GM19452 (cell line): Measurements from ENCODE around the gene CDK6.

Experiments used
- ATAC-seq: cut with Tn5 transposase; IDR thresholded peaks from one replicate; pipeline ENCODE4 v1.9.1; 2021; ENCODE audit not compliant: unreplicated experiment

CDK6 gene

GRCh38 chr7:92631067-92631849 is 205.1 kb downstream of the CDK6 start:
- ATAC-seq: peak; percentile 77

DNA sequence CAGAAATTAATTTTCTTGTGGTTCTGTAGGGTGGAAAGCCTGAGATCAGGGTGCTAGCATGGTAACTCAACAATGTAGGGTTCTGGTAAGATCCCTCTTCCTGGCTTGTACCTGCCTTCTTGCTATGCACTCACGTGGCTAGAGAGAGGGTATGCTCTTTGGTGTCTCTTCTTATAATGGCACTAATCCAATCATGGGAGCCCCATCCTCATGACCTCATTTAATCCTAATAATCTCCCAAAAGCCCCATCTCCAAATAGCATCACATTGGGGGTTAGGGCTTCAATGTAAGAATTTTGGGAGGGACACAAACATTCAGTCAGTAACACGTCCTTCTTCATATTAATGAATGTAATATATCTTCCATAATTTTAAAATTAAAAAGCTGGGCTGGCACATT is 206.6 kb downstream of the CDK6 start:
- no peak for ATAC-seq

DNA sequence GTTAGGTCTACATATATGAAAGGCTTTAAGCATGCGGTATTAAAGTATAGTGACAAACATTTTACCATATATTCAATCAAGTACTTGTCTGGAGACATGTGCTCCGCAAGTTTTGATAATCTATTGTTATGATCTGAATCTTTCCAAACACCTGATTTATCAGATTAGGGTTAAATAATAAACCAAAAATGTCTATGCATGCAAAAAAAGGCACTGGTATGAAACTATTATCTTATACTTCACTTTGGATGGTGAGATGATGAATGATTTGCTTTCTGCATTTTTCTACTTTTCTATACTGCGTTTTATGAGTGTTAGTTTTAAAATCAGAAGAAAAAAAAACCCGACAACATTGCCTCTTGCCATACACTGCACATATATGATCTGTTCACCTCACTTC is 208.4 kb downstream of the CDK6 start:
- ATAC-seq: no peak

DNA sequence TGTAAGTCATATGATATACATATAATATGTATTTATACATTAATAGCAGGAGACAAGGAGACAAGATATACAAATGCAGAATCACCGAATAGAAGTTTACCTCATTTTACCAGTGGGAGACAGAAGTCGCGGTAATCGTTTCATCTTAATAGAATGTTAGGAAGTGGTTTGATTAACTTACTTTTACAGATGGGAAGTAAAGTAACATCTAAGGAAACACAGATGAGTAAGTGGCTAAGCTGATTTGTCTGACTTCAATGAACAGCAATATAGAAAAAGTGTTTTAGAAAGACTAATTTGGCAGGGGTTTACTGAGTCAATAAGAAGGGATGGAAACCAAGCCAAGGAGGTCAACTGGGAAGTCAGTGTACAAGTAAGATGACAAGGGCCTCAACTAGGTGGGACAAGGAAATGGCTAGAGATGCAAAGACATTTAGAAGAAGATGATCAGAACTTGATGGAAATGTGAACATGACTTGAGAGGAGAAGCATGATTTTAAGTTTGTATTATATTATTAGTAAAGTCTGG is 210.0 kb downstream of the CDK6 start:
- no peak for ATAC-seq

- ATAC-seq: no peak
Measured at GRCh38 chr7:92625617-92626016, 210.8 kb downstream of the CDK6 start.

DNA sequence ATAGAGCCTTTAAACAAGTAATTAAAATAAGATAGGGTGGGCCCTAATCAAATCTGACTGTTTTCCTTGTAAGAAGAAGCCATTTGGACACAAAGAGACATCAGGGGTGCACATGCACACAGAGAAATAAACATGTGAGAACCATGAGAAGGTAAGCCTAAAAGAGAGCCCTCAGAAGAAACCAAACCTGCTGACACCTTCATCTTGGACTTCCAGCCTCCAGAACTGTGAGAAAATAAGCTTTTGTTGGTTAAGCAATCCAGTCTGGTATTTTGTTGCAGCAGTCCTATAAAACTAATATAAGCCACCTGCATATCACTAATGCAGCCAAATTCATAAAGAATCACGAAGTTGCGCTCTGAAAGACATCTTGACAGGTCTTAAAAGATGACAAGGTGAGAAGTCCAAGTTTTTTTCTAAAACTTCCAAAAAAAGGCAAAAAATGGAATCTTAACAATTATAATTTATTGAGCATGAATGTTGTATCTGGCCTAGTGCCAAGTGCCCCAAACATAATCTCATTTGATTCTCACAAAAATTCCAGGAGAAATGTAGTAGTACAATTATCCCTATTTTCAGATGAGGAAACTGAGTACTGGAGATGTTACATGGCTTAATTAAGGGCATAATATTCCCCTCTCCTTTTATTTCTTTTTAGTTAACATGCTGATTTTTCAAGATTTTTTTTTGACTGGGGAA is 211.9 kb downstream of the CDK6 start:
- no peak for ATAC-seq

DNA sequence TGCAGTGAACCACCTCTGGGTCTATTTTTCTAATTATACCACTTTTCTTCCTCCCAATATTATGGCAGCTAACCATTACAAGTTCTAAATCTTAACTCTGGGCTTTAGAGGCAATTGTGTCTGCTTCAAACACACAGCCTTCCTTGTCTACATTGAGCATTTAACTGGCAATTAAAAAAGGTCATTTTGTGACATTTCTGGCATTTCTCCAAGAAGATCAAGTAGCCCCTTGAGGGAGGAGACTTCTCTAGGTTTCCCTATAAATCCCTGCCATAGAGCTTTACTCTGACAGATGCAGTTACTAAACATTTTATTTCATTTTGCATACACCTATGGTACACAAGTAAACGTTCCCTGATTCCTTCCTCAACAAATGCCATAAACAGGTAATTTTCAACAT is 212.8 kb downstream of the CDK6 start:
- ATAC-seq: no peak

- no peak for ATAC-seq
Measured at GRCh38 chr7:92622685-92623084, 213.7 kb downstream of the CDK6 start.

DNA sequence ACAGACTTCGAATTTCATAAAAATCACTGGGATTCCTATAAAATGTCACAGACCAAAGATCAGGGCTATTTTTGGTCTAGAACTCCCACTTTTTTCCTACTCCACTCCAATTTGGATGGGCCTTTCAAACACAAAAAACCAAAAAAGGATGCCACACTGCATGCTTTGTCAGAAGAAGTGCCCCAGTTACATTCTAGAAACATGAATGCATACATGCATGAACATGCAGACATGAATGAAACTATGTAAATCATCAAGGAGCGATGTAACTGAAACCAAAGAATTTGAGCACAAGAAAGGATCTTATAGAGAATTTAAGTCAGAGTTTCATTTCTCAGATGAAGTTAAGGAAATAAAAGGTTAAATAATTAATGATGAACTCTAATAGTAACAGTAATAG is 214.3 kb downstream of the CDK6 start:
- ATAC-seq: peak; percentile 59

DNA sequence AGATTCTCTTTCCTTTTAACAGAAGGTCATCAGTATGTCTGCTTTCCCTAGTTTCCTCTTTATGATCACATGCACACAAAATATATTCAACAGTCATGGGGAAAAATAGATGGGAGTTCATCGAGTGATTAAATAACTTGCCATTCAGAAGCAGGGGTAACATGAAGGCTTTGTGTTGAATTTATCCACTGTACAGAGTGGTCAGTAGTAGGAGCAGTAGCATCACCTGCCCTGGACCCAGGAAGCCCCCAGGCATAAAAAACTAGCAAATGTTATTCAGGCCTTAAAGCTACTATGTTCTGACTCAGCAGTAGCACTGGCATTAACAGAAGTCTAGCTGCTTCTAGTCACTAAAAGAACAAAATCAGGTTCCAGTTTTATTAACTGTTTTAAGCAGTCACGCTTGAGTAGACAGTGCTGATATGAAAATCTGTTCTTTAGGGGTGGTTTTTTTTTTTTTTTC is 214.8 kb downstream of the CDK6 start:
- peak; percentile 47 for ATAC-seq

- ATAC-seq: peak; percentile 65
Measured at GRCh38 chr7:92621026-92621540, 215.3 kb downstream of the CDK6 start.

DNA sequence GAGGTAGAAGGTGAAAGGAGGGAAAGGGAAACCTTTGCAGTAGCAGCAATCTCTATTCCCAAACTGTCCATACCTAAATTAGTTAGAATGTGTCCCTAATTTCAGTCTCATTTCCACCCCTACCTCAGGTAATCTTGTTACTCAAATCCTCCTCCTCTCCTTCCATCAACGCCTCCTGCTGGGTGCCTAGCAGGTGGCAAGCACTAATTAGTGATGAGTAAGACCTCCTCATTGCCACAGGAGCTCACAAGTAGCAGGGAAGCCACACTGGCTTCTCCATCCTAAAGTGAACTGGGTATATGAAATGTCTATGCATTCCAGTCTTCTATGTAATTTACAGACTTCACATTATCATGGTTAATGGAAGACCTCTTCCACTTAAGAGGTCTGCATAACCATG is 220.5 kb downstream of the CDK6 start:
- no peak for ATAC-seq

GRCh38 chr7:92614660-92615174 is 221.7 kb downstream of the CDK6 start:
- ATAC-seq: no peak

DNA sequence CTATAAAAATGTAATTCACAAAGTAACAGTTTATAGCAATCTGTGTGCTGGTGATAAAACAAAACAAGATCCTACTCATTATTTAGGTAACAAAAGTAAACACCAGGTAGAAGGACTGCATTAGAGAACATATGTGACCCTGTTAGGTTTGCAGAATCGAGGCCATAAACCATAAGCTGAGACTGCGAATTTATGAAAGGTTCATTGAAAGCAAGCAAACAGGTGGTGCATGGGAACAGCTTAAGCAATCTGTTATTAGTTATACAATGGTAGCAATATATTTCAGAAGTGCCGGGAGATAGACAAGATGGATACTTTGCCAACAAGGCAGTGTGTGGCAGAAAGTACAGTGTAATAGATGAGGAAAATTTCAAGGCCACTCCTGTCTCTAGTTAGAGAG is 222.7 kb downstream of the CDK6 start:
- ATAC-seq: no peak

- no peak for ATAC-seq
Measured at GRCh38 chr7:92613214-92613613, 223.2 kb downstream of the CDK6 start.

DNA sequence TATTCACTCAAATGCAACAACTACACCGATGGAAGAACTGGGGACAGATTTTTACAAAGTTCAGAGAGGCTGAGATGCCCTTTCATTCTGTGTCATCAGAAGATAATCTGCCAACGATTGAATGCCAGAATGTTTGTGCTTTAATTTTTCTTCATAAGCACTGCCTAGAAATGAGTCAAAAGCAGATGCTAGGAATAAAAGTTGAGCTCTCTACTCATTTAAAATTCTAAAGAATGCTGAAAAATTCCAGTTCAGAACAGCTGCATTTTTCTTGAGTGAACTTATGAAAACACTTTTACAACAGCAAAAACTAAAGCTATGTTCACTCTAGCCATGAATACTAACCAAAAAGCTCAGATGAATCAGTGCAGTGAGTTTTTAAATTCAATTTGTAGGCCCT is 223.9 kb downstream of the CDK6 start:
- ATAC-seq: no peak

DNA sequence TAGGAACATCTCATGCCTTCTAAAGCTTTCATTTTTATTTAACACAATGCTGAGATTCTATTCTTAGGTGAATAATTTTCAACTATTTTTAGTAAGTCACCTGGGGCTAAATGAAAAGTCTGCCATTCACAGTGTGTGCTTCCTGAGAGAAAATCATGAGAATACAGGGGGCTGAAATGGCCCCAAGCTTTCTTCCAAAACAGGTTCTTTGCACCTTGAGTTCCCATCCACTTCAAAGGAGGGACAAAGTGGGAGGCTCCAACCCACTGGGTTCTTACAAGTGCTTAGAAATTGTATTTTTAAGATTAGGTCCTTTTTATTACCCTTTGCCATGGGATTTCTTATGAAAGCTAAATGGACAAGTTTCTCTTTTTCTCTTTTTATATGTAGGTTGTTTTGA is 224.6 kb downstream of the CDK6 start:
- ATAC-seq: no peak

GRCh38 chr7:92609921-92610518 is 226.4 kb downstream of the CDK6 start:
- ATAC-seq: no peak

- ATAC-seq: no peak
Measured at GRCh38 chr7:92608380-92609322, 227.7 kb downstream of the CDK6 start.

DNA sequence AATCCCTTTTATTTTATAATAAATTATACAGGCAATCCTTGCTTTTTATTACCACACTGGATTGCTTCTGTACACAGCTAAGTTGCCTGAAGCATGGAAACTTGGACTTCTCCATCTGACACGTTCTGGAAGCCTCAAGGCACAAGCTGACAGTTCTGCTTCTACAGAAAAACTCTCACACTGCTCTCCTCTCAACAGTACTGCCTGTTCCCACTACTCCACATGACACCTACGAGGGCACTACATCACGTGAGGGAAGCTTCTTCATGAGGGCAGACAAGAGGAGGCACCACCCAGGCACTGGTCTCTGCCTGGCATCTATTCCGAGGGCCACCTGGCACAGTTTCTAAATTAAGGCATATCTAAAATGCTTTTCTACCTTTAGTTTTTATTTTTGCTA is 229.4 kb downstream of the CDK6 start:
- ATAC-seq: no peak
